HepG2 (cell line): Measurements from ENCODE around the gene FBXW5. TPM values are rescaled to one million over a fixed set of nuclear protein-coding genes. Genes with fewer than 3 reads are reported as not detected.
A peak's percentile ranks its signal among the peaks of the same experiment; 100 is the strongest.

Experiments used
- BRD4 ChIP-seq: sonication (generic); formaldehyde crosslinking; IDR thresholded peaks from 2 replicates; pipeline ENCODE4 v1.4.0; 2020; ENCODE audit warnings: missing genetic modification reagents
- CC2D1A ChIP-seq: sonication (generic); formaldehyde crosslinking; IDR thresholded peaks from 2 replicates; pipeline ENCODE4 v1.8.1; 2023; ENCODE audit warnings: mild to moderate bottlenecking, missing genetic modification reagents
- EZH2 ChIP-seq: conservative IDR thresholded peaks from 2 replicates; pipeline ENCODE4 v1.6.1; 2012; ENCODE audit warnings: mild to moderate bottlenecking, low read depth, low read length, moderate library complexity
- FOSL1 ChIP-seq: sonication (generic); formaldehyde crosslinking; IDR thresholded peaks from 2 replicates; pipeline ENCODE4 v1.9.0; 2021; ENCODE audit warnings: missing genetic modification reagents, borderline replicate concordance
- IRF9 ChIP-seq: sonication (generic); formaldehyde crosslinking; IDR thresholded peaks from 2 replicates; pipeline ENCODE4 v1.8.0; 2022; ENCODE audit warnings: missing genetic modification reagents, mild to moderate bottlenecking, borderline replicate concordance
- NCOR1 ChIP-seq: fragments of 200-600 bp; sonication (generic); IDR thresholded peaks from 2 replicates; pipeline ENCODE4 v1.7.0; 2017; ENCODE audit warnings: antibody characterized with exemption, low read length, borderline replicate concordance
- POLR2AphosphoS5 ChIP-seq: IDR thresholded peaks from 2 replicates; pipeline ENCODE4 v1.6.1; 2012; ENCODE audit warnings: low read depth, low read length
- RFX3 ChIP-seq: IDR thresholded peaks from 2 replicates; pipeline ENCODE4 v1.6.1; 2016; ENCODE audit warnings: missing biosample characterization, missing genetic modification reagents
- SRSF1 ChIP-seq: fragments of 200-400 bp; formaldehyde crosslinking; optimal IDR thresholded peaks from 2 replicates; pipeline ENCODE3; 2017; ENCODE audit warnings: mild to moderate bottlenecking, low read depth, low read length, moderate library complexity
- ZBTB39 ChIP-seq: sonication (generic); formaldehyde crosslinking; IDR thresholded peaks from 2 replicates; pipeline ENCODE4 v1.5.0; 2020; ENCODE audit warnings: missing genetic modification reagents
- ZMAT5 ChIP-seq: sonication (generic); formaldehyde crosslinking; IDR thresholded peaks from 2 replicates; pipeline ENCODE4 v1.5.0; 2020; ENCODE audit warnings: mild to moderate bottlenecking, low read depth, missing genetic modification reagents, borderline replicate concordance
- ZNF124 ChIP-seq: sonication (generic); formaldehyde crosslinking; IDR thresholded peaks from 2 replicates; pipeline ENCODE4 v1.4.0; 2020; ENCODE audit warnings: missing genetic modification reagents
- ZNF251 ChIP-seq: sonication (generic); formaldehyde crosslinking; IDR thresholded peaks from 2 replicates; pipeline ENCODE4 v1.9.0; 2021; ENCODE audit warnings: mild to moderate bottlenecking, missing genetic modification reagents
- ZNF343 ChIP-seq: sonication (generic); formaldehyde crosslinking; IDR thresholded peaks from 2 replicates; pipeline ENCODE4 v1.4.0; 2020; ENCODE audit warnings: mild to moderate bottlenecking, missing genetic modification reagents
- ZNF562 ChIP-seq: sonication (generic); formaldehyde crosslinking; IDR thresholded peaks from 2 replicates; pipeline ENCODE4 v1.8.0; 2022; ENCODE audit warnings: missing genetic modification reagents, borderline replicate concordance
- ZNF747 ChIP-seq: sonication (generic); formaldehyde crosslinking; IDR thresholded peaks from 2 replicates; pipeline ENCODE4 v1.8.1; 2023; ENCODE audit warnings: missing genetic modification reagents, mild to moderate bottlenecking, borderline replicate concordance
- ZSCAN31 ChIP-seq: sonication (generic); formaldehyde crosslinking; IDR thresholded peaks from 2 replicates; pipeline ENCODE4 v1.5.0; 2020; ENCODE audit warnings: low read depth, mild to moderate bottlenecking, missing genetic modification reagents
- polyA plus RNA-seq, 8 experiments: library from polyadenylated mRNA; depleted of rRNA in 3 of 8; stranded (reverse) in 7 of 8; unstranded in 1 of 8; fragments of >200 nt; fragmentation: Illumina TruSeq in 4 of 8; extraction: Trizol in 4 of 8; gene quantifications; 2 replicates each; pipeline versions ENCODE4 v1.2.1 to v1.2.3, GENCODE V29; 2011 to 2016; ENCODE audit warnings: low read depth in 4 of 8, missing spikeins in 1 of 8, mixed read lengths in 1 of 8; ENCODE audit not compliant: insufficient read depth in 1 of 8
- total RNA-seq, 5 experiments: library from RNA; depleted of rRNA; stranded (reverse); fragments of >200 nt; fragmentation: Illumina TruSeq; extraction: Trizol; gene quantifications; 2 replicates each; pipeline ENCODE4 v1.2.3, GENCODE V29; 2016; ENCODE audit warnings: low read depth in 1 of 5
- TF ChIP-seq, protein P1 (sequence below): sonication (generic); formaldehyde crosslinking; IDR thresholded peaks from 2 replicates; pipeline ENCODE4 v1.5.1; 2020; ENCODE audit warnings: mild to moderate bottlenecking, missing genetic modification reagents, moderate library complexity
- TF ChIP-seq, protein P2 (sequence below): sonication (generic); formaldehyde crosslinking; IDR thresholded peaks from 2 replicates; pipeline ENCODE4 v1.8.1; 2023; ENCODE audit warnings: mild to moderate bottlenecking, missing genetic modification reagents, borderline replicate concordance
- TF ChIP-seq, protein P3 (sequence below): sonication (generic); formaldehyde crosslinking; IDR thresholded peaks from 2 replicates; pipeline ENCODE4 v1.4.0; 2020; ENCODE audit warnings: missing genetic modification reagents
- TF ChIP-seq, protein P4 (sequence below): sonication (generic); formaldehyde crosslinking; IDR thresholded peaks from 2 replicates; pipeline ENCODE4 v1.5.0; 2020; ENCODE audit warnings: missing genetic modification reagents, mild to moderate bottlenecking, borderline replicate concordance

FBXW5 gene
- total and polyA plus RNA-seq, 2 of the 13 experiments (the other 11 are each of a cell fraction or from before 2014, with no cell fraction given): 52.0 to 60.4 TPM

- TF ChIP-seq, protein P1, sequence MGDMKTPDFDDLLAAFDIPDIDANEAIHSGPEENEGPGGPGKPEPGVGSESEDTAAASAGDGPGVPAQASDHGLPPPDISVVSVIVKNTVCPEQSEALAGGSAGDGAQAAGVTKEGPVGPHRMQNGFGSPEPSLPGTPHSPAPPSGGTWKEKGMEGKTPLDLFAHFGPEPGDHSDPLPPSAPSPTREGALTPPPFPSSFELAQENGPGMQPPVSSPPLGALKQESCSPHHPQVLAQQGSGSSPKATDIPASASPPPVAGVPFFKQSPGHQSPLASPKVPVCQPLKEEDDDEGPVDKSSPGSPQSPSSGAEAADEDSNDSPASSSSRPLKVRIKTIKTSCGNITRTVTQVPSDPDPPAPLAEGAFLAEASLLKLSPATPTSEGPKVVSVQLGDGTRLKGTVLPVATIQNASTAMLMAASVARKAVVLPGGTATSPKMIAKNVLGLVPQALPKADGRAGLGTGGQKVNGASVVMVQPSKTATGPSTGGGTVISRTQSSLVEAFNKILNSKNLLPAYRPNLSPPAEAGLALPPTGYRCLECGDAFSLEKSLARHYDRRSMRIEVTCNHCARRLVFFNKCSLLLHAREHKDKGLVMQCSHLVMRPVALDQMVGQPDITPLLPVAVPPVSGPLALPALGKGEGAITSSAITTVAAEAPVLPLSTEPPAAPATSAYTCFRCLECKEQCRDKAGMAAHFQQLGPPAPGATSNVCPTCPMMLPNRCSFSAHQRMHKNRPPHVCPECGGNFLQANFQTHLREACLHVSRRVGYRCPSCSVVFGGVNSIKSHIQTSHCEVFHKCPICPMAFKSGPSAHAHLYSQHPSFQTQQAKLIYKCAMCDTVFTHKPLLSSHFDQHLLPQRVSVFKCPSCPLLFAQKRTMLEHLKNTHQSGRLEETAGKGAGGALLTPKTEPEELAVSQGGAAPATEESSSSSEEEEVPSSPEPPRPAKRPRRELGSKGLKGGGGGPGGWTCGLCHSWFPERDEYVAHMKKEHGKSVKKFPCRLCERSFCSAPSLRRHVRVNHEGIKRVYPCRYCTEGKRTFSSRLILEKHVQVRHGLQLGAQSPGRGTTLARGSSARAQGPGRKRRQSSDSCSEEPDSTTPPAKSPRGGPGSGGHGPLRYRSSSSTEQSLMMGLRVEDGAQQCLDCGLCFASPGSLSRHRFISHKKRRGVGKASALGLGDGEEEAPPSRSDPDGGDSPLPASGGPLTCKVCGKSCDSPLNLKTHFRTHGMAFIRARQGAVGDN (CRISPR knock-in tag): peak; percentile 47
- TF ChIP-seq IRF9 (CRISPR knock-in tag): peak; percentile 39; the same call in 1 of the 2 replicates
- TF ChIP-seq ZNF747 (CRISPR knock-in tag): no peak
- TF ChIP-seq ZSCAN31: no peak
- TF ChIP-seq RFX3 (CRISPR knock-in tag): no peak
- TF ChIP-seq POLR2AphosphoS5: no peak
- TF ChIP-seq ZNF562 (CRISPR knock-in tag): no peak
- TF ChIP-seq BRD4: no peak
- no peak for TF ChIP-seq FOSL1 (CRISPR knock-in tag)
- TF ChIP-seq, protein P2, sequence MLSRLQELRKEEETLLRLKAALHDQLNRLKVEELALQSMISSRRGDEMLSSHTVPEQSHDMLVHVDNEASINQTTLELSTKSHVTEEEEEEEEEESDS (CRISPR knock-in tag): no peak
- TF ChIP-seq, protein P3, sequence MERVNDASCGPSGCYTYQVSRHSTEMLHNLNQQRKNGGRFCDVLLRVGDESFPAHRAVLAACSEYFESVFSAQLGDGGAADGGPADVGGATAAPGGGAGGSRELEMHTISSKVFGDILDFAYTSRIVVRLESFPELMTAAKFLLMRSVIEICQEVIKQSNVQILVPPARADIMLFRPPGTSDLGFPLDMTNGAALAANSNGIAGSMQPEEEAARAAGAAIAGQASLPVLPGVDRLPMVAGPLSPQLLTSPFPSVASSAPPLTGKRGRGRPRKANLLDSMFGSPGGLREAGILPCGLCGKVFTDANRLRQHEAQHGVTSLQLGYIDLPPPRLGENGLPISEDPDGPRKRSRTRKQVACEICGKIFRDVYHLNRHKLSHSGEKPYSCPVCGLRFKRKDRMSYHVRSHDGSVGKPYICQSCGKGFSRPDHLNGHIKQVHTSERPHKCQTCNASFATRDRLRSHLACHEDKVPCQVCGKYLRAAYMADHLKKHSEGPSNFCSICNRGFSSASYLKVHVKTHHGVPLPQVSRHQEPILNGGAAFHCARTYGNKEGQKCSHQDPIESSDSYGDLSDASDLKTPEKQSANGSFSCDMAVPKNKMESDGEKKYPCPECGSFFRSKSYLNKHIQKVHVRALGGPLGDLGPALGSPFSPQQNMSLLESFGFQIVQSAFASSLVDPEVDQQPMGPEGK: no peak
- TF ChIP-seq, protein P4, sequence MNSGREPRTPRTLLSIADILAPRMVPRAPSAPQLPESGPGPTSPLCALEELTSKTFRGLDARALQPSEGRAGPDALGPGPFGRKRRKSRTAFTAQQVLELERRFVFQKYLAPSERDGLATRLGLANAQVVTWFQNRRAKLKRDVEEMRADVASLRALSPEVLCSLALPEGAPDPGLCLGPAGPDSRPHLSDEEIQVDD: no peak
- TF ChIP-seq ZBTB39 (CRISPR knock-in tag): no peak
- no peak for TF ChIP-seq ZNF343
- no peak for TF ChIP-seq ZNF124 (CRISPR knock-in tag)
- TF ChIP-seq ZMAT5 (CRISPR knock-in tag): no peak
- no peak for TF ChIP-seq EZH2
- no peak for TF ChIP-seq ZNF251 (CRISPR knock-in tag)
- TF ChIP-seq NCOR1: no peak
- no peak for TF ChIP-seq CC2D1A
- TF ChIP-seq SRSF1: no peak
- TF ChIP-seq, all 625 proteins: peak for 13
These were observed 31.1 kb upstream of the FBXW5 start (continued) for GRCh38 chr9:136975644-136976043.
